GM19025 (cell line): ENCODE data around the gene GPR160.

ENCODE experiments used
- ATAC-seq: cut with Tn5 transposase; IDR thresholded peaks from one replicate; pipeline ENCODE4 v1.9.1; 2021; ENCODE audit warnings: mild to moderate bottlenecking, low read depth, moderate library complexity; ENCODE audit not compliant: unreplicated experiment

GPR160 gene

DNA sequence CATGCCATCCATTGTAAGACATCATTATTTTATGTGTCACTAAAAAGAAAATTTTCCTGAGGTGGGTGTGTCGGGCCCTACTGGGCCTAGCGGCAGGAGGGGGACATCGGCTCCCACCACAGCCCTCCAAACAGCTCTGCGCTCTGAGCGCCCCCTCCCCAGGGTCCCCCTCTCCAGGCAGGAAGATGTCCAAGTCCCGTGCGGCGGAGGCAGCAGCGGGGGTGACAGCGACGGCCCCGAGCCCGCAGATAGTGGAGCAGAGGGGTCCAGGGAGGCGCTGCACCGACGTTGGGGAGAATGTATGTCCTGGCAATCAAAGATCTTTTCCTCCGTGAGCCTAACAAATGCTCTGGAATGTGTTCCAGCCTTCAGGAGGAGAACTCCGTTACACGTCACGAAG lies 24.3 kb downstream of the GPR160 start:
- no peak for ATAC-seq

DNA sequence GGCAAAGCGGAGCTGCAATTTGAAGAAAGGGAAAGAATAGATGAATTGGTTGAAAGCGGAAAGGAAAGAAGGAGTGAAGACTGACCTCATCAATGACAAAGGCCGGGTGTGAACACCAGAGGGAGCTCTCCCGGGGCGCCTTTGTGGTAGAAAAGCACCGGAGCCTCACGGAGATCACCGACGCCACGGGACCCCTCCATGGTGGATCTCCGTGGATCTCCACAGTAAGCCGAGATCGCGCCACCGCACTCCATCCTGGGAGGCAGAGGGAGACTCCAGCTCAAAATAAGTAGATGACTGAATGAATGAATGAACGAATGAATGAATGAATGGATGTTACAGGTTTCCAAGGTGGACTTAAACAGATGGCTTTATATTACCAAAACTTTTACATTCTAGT lies 25.0 kb downstream of the GPR160 start:
- ATAC-seq: no peak

DNA sequence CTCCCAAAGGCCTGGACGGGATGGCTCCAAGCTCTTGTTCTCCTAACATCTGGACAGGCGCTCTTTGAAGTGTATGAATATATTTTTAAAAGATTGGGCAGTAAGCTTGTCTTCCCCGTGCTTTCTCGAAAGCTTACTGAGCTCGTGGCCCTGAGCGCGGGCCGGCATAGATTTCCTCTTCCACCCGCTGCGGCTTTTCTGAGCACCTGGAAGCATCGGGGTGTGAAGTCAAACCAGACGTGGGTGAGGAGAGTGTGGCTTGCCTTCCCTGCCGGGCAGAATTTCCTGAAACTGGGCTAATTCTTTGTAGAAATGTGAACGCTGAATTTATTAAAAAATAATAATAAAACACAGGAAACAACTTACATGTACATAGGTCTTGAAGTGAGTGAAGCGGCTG lies 25.9 kb downstream of the GPR160 start:
- no peak for ATAC-seq

GRCh38 chr3:170064108-170064507 lies 26.3 kb downstream of the GPR160 start:
- no peak for ATAC-seq

DNA sequence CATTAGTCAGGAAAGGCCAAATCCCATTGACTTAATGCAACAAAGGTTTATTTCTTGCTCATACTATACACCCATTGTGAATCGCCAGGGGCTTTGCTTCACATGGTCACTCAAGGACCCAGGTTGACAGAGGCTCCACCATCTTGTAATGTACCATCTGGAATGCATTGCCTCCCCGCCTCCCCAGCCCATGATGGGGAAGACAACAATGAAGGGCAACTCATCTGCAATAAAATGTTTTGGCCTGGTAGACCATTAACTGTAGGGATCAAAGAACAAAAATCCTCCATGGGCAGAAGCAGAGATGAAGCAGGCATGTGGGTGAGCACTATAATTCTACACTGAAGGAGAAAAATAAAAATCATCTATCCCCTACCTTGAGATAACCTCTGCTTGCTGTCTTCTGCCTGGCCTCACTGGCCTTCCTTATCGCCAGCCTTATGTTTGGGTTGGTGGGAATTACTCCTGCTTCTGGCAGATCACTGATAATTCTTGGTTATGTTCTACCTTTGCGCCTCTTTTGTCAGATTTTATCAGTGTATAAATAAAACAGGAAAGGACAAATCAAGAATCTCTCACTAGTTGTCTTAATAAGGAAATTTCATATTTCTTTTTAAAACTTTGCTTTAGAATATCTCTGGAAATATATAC lies 37.8 kb downstream of the GPR160 start:
- ATAC-seq: no peak

- no peak for ATAC-seq
Observed at GRCh38 chr3:170076715-170077238, 39.0 kb downstream of the GPR160 start.

GRCh38 chr3:170077361-170077760 lies 39.6 kb downstream of the GPR160 start:
- ATAC-seq: no peak

DNA sequence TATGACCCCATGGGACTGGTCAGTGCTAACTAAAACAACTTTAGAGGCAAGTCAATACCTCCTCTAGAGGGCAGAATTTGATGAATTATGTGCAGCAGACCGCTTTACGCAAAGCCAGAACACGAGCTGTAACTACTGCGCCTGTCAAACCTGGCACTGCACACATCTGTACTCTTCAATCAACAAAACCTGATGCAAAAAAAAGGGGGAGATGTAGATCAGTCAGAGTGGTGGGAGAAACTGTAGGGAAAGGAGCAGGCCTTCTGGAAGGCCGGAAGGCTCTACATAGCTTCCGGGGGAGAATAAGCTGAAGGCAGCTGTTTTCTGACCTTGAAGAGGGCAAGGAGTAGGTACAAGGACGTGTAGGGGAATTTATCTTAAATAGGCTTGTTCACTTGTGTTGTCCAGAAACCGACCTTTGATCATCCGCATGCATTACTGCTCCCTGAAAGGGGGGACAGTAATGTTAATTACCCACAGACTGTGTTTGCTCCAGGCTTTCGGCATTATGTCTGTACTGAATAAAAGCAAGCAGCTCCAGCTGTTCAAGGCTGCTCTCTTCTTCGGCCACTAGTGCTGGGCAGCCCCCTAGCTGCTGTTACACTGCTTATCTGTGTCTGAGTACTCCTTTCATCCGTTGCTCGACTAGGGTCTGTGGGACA lies 41.0 kb downstream of the GPR160 start:
- no peak for ATAC-seq

DNA sequence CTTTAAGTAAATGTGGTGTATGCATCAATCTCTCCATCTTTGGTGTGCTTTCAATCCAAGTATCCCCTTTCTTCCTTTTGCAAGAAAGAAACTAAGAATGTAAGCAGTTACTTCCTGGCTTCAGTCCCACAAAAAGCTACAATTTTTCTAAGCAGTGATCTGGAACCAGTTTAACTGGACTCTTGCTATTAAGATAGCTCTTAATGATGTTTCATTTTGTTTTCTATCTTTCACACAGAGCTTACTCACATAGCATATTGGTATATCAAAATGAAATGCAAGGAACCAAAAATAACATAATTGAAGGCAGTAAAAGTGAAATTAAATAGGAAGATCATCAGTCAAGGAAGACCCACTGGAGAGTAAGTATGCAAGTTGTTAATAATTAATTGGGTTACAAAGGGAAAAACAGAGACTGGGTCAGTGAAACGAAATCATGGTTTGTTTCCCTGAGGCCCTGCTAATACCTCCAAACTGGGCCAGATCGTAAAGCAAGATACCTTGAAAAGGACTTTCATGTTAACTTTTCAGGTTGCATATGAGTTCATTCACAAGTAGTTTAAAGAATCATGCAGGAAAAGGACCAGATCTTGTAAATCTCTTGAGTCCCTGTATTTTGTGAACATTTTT lies 41.9 kb downstream of the GPR160 start:
- ATAC-seq: no peak

DNA sequence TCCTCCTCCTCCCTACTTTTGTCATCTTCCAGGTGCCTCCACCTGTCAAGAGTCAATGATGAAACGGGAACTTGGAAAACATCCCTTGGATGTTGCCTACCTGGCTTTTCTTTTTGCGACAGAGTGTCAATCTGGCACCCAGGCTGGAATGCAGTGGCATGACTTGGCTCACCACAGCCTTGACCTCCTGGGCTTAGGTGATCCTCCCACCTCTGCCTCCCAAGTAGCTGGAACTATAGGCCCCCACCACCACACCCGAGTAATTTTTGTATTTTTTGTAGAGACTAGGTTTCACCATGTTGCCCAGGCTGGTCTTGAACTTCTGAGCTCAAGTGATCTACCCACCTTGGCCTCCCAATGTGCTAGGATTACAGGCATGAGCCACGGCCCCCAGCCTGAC lies 42.8 kb downstream of the GPR160 start:
- no peak for ATAC-seq

- ATAC-seq: no peak
Observed at GRCh38 chr3:170081079-170081741, 43.4 kb downstream of the GPR160 start.

DNA sequence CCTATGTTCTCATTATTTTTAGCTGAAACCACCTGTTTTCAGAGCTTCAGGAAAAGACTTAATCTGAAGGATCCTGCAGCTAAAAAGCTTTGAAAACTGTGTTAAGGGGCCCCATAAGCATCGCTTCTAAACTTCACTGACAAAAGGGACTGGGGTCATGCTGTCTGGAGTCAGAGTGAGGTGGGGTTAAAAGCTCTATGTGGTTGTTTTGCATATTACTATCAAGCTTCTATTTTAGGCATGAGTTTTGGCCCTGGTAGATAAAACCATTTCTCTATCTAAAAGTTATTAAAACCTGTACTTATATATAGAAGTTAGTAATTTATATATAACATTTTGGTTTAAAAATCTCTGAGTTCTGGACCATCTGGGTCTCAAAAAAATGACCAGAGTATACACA lies 45.5 kb downstream of the GPR160 start:
- no peak for ATAC-seq

DNA sequence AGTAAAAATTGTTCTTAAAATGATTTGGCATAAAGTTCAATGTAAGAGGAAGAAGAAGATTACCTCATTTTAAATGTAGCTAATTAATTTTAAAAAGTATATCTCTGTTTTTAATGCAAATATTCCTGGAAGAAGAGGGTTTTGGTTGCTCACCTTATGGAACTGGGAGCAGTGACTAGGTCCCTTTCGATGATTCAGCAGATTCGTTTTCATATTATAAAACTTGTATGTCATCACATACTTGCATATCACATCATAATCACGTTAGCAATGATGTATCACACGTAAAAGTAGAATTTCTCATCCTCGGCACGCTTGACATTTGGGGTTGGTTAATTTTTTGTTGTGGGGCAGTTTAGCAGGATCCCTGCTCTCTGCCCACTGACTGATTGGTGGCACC lies 47.6 kb downstream of the GPR160 start:
- no peak for ATAC-seq

- ATAC-seq: no peak
Observed at GRCh38 chr3:170089862-170090600, 52.2 kb downstream of the GPR160 start.

GRCh38 chr3:170090601-170090981 lies 52.8 kb downstream of the GPR160 start:
- no peak for ATAC-seq

DNA sequence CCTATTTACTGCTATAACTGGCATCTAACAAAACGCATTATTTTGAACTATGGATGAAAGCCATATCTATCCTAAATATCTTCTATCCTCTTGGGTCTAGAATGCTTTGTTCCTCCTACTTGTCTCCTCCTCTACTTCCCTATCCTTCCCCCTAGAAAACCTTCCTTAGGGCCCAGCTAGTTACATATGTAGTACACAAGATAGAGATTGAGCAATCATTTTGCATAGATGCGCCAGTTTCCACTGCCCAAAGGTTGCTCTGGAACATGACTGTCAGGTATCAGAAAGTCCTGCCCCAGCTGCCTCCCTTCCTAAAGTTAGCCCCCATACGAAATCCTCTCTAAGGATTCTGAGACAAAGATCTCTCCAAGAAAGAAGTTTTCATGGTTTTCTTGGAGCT lies 55.1 kb downstream of the GPR160 start:
- ATAC-seq: no peak

- ATAC-seq: no peak
Observed at GRCh38 chr3:170095771-170096170, 58.0 kb downstream of the GPR160 start.

DNA sequence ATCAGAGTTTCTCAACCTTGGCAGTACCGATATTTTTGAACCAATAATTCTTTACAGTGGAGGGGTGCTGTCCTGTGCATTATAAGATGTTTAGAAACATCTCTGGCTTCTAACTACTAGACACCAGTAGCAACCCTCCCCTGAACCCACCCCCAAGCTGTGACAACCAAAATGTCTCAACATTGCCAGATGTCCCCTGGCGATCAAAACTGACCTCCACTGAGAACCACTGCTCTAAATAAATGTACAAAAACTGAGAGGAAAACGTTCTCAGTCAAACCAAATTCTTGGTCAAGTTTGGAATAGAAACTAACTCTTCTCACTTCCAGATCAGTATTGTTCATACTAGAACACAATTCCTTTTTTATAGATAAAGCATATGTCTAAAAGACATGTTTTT lies 58.5 kb downstream of the GPR160 start:
- no peak for ATAC-seq

DNA sequence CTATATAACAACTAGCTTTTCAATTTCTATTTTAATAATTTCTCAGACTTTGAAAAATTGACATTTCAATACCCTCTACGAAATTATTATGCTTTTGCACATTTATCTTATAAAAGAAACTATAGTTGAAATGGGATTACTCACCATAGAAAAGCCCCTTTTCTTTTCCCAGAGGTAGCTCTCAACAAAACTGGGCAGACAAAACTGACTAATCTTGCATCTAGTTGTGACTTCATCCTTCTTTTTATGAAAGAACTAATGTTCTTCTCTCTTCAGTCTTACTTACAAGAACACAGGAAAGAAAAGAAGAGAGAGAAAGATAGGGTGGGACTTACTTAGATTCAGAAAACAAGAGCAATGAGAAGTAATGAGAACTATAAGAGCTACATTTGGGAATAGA lies 61.0 kb downstream of the GPR160 start:
- ATAC-seq: no peak

GRCh38 chr3:170100944-170101343 lies 63.1 kb downstream of the GPR160 start:
- ATAC-seq: no peak

- ATAC-seq: no peak
Observed at GRCh38 chr3:170102431-170102830, 64.6 kb downstream of the GPR160 start.
